NOMO-1 treated with DMSO at 0.1 percent for 48 hours (cell line): ENCODE results near the gene POPDC3.
"Not testable (repeated sequence)": the region's sequence is repeated elsewhere in the genome, so short reads cannot be mapped to it uniquely, and the experiment has no call there.

Experiments used
- DNase-seq: peaks from one replicate; lab custom pipeline; 2025; ENCODE audit not compliant: unreplicated experiment; lab: John Stamatoyannopoulos, UW

POPDC3 gene

DNA sequence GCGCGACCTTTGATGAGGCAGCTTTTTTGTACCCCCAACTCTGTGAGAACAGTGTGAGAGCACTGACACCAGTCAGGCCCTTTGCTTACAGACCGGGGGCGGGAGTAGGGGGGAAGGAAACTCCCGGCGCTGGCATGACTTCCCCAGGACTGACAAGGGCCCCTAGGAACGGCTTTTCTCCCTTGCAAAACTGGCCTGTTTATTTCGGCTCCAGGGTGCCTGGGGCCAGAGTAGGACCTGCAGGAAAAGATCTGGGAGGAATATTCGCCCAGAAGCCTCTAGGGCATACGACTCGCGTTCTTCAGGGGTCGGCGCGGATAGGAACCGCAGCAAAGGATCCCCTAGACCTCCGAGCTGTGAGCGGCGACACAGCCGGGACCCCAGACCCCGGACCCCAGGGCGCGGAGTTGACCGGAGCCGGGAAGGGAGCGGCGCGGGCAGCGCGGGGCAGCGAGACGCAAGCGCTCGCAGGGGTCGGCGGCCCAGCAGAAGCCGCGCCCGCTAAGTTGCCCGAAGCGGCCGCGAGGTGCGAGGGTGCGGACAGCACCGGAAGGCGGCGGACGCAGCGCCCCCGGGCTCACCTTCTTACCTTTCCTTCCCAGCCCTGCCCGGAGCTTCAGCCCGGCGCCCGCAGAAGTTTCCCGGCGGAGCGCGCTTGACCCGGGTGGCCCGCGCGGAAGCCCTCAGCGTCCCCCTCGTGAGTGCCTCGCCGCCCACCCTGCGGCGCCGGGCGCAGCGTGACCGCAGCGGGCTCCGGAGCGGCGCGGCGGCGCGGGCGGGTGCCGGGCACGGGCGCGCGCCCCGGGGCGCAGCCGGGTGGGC lies at the start of gene POPDC3:
Gene POPDC3 (minus strand): TSS at position 771 of the 822 bp plus-strand sequence. CDS start 18,105 bp downstream, outside the sequence.
- no peak for DNase-seq

GRCh38 chr6:105227295-105227767 lies 47.5 kb upstream of the POPDC3 start:
- DNase-seq: no peak

GRCh38 chr6:105226598-105227294 lies 46.9 kb upstream of the POPDC3 start:
- no peak for DNase-seq

GRCh38 chr6:105223242-105223641 lies 43.4 kb upstream of the POPDC3 start:
- DNase-seq: no peak

- not testable (repeated sequence) for DNase-seq
Measured at GRCh38 chr6:105221219-105221618, 41.4 kb upstream of the POPDC3 start.

GRCh38 chr6:105220186-105220585 lies 40.4 kb upstream of the POPDC3 start:
- DNase-seq: no peak

DNA sequence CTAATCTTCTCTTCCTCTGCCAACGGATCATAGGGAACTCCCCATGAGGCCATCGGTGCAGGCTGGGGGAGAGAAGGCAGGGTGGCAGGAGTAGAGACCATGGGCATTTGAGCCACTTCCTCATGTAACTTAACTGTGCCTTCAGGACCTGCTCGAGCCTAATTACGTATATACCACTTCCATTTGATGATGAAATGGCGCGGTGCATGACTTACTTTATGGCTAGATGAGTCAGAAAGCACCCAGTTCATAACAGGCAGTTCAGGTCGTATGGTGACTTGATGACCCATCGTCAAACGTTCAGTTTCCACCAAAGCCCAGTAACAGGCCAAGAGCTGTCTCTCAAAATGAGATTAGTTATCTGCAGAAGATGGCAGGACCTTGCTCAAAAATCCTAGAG lies 39.4 kb upstream of the POPDC3 start:
- DNase-seq: peak; percentile 73

- no peak for DNase-seq
Measured at GRCh38 chr6:105215506-105215905, 35.7 kb upstream of the POPDC3 start.

DNA sequence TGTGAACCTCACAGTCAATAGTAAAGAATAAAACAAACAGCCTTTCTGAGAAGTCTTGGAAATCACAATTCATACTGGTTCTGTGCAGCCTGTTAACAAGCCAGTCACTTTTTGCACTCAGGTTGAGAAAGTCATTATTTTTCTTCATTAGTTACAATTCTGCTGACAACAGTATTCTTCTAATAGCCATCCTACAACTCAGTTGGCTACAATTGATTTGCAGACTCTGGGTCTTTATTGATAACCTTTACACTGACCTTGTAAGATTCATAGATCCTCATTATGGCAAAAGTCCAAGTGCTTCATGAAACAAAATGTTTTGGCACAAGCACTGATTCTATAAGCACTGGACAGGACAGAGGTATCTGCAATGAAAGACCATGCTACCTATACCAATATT lies 34.9 kb upstream of the POPDC3 start:
- no peak for DNase-seq

- DNase-seq: no peak
Measured at GRCh38 chr6:105213272-105213671, 33.5 kb upstream of the POPDC3 start.

DNA sequence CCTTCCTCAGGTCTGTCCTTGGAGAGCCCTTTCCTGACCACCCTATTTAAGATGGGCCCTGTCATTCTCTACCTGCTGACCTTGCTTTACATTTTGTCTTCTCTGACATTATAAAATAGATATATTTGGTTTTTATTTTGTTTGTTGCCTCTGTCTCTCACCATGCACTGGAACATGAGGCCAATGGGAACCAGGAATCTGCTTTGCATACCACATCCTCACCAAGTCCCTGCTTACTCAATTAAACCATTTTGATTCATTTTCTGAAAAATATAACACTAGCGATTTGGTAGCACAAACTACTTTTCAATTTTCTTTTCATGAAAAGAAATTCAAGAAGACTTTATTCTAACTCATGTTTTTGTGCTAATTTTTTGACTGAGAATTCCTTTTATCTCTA lies 32.8 kb upstream of the POPDC3 start:
- no peak for DNase-seq

DNA sequence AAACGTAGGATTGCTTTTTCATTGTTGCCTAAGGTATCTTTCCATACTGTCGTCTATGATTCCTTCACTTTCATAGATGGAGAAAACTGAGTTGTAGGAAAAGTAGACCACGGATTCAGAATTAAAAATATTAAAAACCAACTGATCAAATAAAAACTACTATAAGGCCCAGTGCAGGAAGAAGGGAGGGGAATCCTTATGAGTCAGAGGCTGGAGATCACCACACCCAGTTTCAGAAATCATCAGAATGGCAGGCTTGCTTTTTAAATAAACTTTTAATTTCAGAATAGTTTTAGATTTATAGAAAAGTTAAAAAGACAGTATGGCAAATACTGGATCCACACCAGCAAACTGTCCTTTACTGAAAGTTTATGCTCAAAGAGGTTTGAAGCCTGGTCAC lies 32.0 kb upstream of the POPDC3 start:
- no peak for DNase-seq

DNA sequence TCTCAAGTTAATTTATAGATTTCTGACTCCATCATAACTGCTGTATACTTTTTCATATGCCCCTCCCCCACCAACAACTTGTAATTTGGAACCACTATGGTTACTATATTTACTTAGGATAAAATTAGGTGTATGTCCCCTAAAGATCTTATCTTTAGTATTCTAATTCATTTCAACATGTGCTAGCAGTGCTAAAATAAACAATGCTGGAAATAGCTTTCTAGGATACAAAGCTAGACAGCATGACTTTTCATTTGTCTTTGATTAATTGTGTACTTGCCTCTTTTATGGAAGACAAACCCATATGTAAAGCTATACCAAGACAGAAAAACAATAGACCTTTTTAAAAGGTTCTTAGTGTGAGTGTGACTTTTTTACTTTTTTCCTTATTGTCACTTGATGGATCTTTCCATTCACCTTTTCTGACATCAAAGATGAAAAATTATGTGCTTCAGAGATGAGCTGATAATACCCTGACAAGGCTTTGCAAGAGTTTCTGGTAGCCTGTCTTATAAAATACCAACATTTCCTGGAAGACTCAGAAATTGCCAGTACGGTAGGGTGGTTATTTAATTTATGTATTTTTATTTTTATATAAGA lies 31.2 kb upstream of the POPDC3 start:
- DNase-seq: no peak

DNA sequence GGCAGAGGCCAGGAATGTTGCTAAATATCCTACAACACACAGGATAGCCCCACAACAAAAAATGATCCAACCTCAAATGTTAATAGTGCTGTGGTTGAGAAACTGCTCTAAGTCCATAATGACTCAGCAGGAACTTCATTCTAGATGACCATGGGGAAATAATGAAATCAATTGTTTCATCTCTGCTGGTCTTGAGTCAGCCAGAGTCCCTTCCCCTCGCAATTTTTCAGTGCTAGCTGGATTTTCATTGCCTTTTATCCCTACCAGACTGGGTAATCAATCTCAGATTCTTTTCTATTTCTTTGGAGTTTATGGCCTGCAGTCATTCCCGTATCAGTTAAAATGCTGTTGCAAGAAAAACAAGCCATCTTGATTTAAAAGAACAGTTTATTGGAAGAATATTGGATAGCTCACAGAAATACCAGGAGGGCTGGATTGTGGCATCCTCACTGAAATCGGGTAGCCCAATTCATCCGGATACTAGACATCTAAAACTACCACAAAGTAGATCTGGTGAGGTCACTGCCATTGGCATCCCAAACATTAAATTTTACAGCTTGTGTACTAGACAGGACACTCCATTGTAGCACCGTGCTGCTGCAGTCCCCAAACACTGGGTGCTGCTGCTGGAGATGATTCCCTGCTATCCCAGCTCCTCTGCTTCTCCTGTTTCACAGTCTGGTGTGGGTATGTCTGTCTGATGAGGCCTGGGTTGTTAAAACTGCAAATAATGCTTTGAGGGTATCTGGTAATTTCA lies 30.3 kb upstream of the POPDC3 start:
- DNase-seq: peak; percentile 42

- no peak for DNase-seq
Measured at GRCh38 chr6:105207524-105208269, 27.9 kb upstream of the POPDC3 start.

- no peak for DNase-seq
Measured at GRCh38 chr6:105204768-105205167, 25.0 kb upstream of the POPDC3 start.

- DNase-seq: no peak
Measured at GRCh38 chr6:105204331-105204730, 24.5 kb upstream of the POPDC3 start.

DNA sequence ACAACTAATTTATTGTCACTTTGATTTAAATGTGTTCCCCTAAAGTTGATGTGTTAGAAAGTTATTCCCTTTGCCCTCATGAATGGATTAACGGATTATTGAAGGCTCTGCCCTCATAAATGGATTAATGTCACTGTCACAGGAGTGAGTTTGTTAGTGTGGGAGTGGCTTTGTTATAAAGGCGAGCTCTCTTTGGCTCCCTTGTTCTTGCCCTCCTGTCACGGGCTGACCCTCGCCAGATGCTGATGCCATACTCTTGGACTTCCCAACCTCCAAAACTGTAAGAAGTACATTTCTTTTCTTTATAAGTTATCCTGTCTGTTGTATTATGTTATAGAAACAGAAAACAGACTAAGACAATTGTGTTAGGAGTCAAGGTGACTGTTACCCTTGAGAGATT lies 22.7 kb upstream of the POPDC3 start:
- DNase-seq: no peak

GRCh38 chr6:105200133-105200730 lies 20.4 kb upstream of the POPDC3 start:
- DNase-seq: no peak

GRCh38 chr6:105199711-105200110 lies 19.9 kb upstream of the POPDC3 start:
- DNase-seq: no peak
